Measurements from ENCODE around the gene RABAC1.

GRCh38 chr19:41981724-41982123, 22.6 kb upstream of the RABAC1 start:
- TF ChIP-seq CTCF (IDR thresholded peaks at IDR 0.05) = no peak
- TF ChIP-seq POLR2A (IDR thresholded peaks at IDR 0.05) = no peak
